ENCODE data around the gene SNN. TPM values are rescaled to one million over a fixed set of nuclear protein-coding genes. Genes with fewer than 3 reads are reported as not detected.

Gene SNN
- total and polyA plus RNA-seq, 2 of the 8 experiments (the other 6 are each of a cell fraction or from before 2014, with no cell fraction given), result 37.4 to 66.9 TPM

DNA sequence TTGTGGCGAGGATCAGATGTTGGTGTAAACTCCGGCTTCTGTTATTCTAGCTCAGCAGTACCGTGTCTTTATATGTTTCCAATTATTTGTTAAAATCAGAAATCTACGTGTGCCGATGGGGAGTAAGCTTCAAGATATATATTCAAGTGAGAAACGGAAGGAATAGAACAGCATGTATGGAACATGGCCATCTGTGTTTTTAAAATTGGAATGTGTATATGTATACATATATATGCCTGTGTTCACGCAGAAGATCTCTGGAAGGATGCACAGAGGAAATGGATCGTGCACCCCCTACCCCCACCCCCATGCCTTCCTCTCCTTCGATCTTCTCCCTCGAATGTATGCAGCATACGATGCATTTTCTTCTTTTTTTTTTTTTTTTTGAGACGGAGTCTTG lies 7.7 kb upstream of the SNN start:
- H3K79me1 ChIP-seq (ENCODE audit: low read depth, low read length), result no peaks in the 10 kb centered on the region
- no peak overlapping the region for H2AK5ac ChIP-seq (ENCODE audit: low read depth, low read length)
- no peak overlapping the region for H4K5ac ChIP-seq (ENCODE audit: insufficient read length, low read depth, low read length)
- no peak overlapping the region for H2BK20ac ChIP-seq (ENCODE audit: low read length)
- no peak overlapping the region for H4K91ac ChIP-seq (replicated peaks; ENCODE audit: insufficient read length, low read length)
- no peak overlapping the region for H3K23ac ChIP-seq (ENCODE audit: insufficient read length)
- H2BK15ac ChIP-seq (ENCODE audit: low read length), result no peak overlapping the region; the same call in 1 of the 2 replicates
- H3K18ac ChIP-seq (ENCODE audit: extremely low read depth, low read length), result no peak overlapping the region
- H3K27ac ChIP-seq (ENCODE audit: low read depth, low read length), result no peak overlapping the region
- H3K9ac ChIP-seq (replicated peaks in 1 of 4; ENCODE audit: extremely low read depth in 1 of 4, low read depth in 3 of 4, low read length in 3 of 4), result no peak overlapping the region
- no peak overlapping the region for H3K4me2 ChIP-seq (ENCODE audit: insufficient read depth in 1 of 2, low read depth in 2 of 2, low read length in 2 of 2)
- DNase-seq (ENCODE audit: low read depth in 1 of 2, low spot score in 2 of 2), result no peak
- no peak overlapping the region for H2BK120ac ChIP-seq (replicated peaks; ENCODE audit: low read depth, low read length)
- H3K4me1 ChIP-seq (replicated peaks in 1 of 4; ENCODE audit: control insufficient read depth in 3 of 4, insufficient read depth in 4 of 4, low read length in 3 of 4), result peaks cover 0 to 17% (median 12%) of the 10 kb centered on the region in 4 experiments; a peak in 6 of 7 replicates
- H3K36me3 ChIP-seq (ENCODE audit: control insufficient read depth in 2 of 4, insufficient read depth in 4 of 4, low read length in 3 of 4), result no peaks in the 10 kb centered on the region
- TF ChIP-seq RXRA (IDR thresholded peaks at IDR 0.05; ENCODE audit: insufficient read depth, low read depth, low read length) (no peak), TBP (IDR thresholded peaks at IDR 0.05; ENCODE audit: low read depth, low read length) (no peak), NRF1 (IDR thresholded peaks at IDR 0.05; ENCODE audit: low read depth, low read length) (no peak), NANOG (IDR thresholded peaks at IDR 0.05; ENCODE audit: insufficient read depth, low read depth, low read length, poor library complexity, severe bottlenecking) (no peak), POLR2AphosphoS5 (IDR thresholded peaks at IDR 0.05; ENCODE audit: low read depth, low read length) (no peak)
- H4K20me1 ChIP-seq (replicated peaks in 1 of 2; ENCODE audit: control insufficient read depth in 1 of 2, insufficient read depth in 2 of 2, low read length in 2 of 2), result no peaks in the 10 kb centered on the region
- no peak overlapping the region for H3K4ac ChIP-seq (replicated peaks; ENCODE audit: insufficient read length, low read depth, low read length)
- no peak overlapping the region for H2AFZ ChIP-seq (ENCODE audit: low read length)
- 85% methylated on average over 11 of the region's 12 CpGs; no CpG with 5 or more reads in 1 of the 2 experiments for WGBS, 2 experiments (ENCODE audit: extremely low coverage in 1 of 2, insufficient coverage in 1 of 2, insufficient read length in 1 of 2, insufficient replicate concordance in 2 of 2, low coverage in 1 of 2, low lambda C conversion rate in 2 of 2, missing lambda C conversion rate in 1 of 2)
- FAIRE-seq, result no peak
- H2BK12ac ChIP-seq (ENCODE audit: low read depth, low read length), result no peak overlapping the region
- no peaks in the 10 kb centered on the region for H3K23me2 ChIP-seq (ENCODE audit: low read depth, low read length)
- no peaks in the 10 kb centered on the region for H3K27me3 ChIP-seq (replicated peaks in 1 of 4; ENCODE audit: control insufficient read depth in 3 of 4, extremely low read depth in 1 of 4, insufficient read depth in 3 of 4, low read length in 3 of 4)
- H4K8ac ChIP-seq (ENCODE audit: extremely low read depth, insufficient read depth, low read length), result no peak overlapping the region
- H3K9me3 ChIP-seq (ENCODE audit: insufficient read depth in 2 of 2, low read depth in 1 of 2, low read length in 1 of 2), result no peaks in the 10 kb centered on the region
- ChIA-PET POLR2A (ENCODE audit: partially characterized antibody) (interaction anchor here (1.8 kb wide), 1 partner anchor 25 kb away, joined by 6 read pairs; no protein-coding TSS in a partner anchor), CTCF (ENCODE audit: partially characterized antibody) (interaction anchor here (0.8 to 3.1 kb wide), 7 partner anchors 19 to 265 kb away, joined by 3 to 28 read pairs (median 4); a partner anchor contains a TSS)
- H3K79me2 ChIP-seq (ENCODE audit: control insufficient read depth in 1 of 2, insufficient read depth in 2 of 2, low read length in 2 of 2), result no peaks in the 10 kb centered on the region
- no peak overlapping the region for H2BK5ac ChIP-seq (ENCODE audit: low read depth, low read length)
- no peak overlapping the region for H3K56ac ChIP-seq (replicated peaks; ENCODE audit: insufficient read length, low read depth, low read length)
- no peak overlapping the region for H3K4me3 ChIP-seq (ENCODE audit: extremely low read depth in 1 of 4, insufficient read depth in 2 of 4, low read depth in 3 of 4, low read length in 4 of 4)
- H3K14ac ChIP-seq (ENCODE audit: insufficient read length), result no peak overlapping the region
